Measurements from ENCODE around the gene RXFP2.

RXFP2 gene

GRCh38 chr13:31843044-31843443, 103.7 kb downstream of the RXFP2 start:
- DNase-seq, result no peak

GRCh38 chr13:31846182-31846938, 107.0 kb downstream of the RXFP2 start:
- DNase-seq, result peak; percentile 52

- no peak for DNase-seq
These were observed 107.8 kb downstream of the RXFP2 start for GRCh38 chr13:31846961-31847752.

GRCh38 chr13:31848621-31849020, 109.3 kb downstream of the RXFP2 start:
- DNase-seq, result no peak

GRCh38 chr13:31849206-31849605, 109.9 kb downstream of the RXFP2 start:
- DNase-seq, result no peak

GRCh38 chr13:31850041-31850555, 110.8 kb downstream of the RXFP2 start:
- DNase-seq, result no peak

GRCh38 chr13:31851216-31851615, 111.9 kb downstream of the RXFP2 start:
- no peak for DNase-seq
